ENCODE data around the gene KCNH8.

The KCNH8 gene

DNA sequence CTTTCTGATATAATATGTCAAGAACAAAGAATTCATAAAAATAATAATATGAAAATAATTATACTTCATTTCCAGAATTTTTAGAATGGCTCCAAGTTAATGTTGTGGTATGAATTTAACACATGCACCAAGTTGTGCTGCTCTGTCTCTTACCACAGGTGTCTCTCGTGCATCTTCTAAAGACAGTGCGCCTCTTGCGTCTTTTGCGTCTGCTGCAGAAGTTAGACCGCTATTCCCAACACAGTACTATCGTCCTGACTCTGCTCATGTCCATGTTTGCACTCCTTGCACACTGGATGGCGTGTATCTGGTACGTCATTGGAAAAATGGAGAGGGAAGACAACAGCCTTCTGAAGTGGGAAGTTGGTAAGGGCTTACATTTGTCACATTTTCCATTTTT, 246.6 kb downstream of the KCNH8 start:
- DNase-seq: no peak

DNA sequence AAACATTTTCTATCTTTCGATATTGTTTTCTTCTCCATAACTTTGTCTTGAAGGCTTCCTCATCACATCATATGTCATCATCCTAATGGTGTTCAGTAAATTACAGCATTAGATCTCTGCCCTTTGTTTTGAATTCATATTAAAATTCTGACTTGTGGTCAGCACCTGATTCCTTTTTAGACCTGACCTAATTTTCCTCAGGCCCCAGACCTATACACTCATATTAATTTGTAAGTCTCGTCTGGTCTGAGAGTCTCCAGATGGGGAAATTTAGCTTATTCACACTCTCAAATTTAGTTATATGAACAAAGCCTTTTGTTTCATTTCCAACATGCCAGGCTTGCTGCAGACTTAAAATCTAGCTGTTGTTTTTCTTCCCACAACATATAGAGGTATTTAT, 248.4 kb downstream of the KCNH8 start:
- no peak for DNase-seq

DNA sequence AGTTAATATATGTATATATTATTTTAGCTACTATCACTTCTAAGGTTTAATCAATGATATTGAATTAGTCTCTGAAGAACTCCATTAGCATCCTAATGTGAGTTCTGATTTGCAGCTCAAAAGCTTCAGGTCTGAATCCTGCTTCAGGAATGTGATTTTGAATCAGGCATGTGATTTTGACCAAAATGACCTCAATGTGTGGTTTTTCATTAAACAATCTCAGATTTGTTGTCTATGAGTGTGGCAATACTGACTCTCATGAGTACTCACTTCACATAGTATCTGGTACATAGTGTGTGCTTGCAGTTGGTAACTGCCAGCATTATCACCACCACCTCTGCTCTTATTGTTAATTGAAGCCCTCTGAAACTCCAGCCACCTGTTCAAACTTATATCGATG, 251.0 kb downstream of the KCNH8 start:
- no peak for DNase-seq

DNA sequence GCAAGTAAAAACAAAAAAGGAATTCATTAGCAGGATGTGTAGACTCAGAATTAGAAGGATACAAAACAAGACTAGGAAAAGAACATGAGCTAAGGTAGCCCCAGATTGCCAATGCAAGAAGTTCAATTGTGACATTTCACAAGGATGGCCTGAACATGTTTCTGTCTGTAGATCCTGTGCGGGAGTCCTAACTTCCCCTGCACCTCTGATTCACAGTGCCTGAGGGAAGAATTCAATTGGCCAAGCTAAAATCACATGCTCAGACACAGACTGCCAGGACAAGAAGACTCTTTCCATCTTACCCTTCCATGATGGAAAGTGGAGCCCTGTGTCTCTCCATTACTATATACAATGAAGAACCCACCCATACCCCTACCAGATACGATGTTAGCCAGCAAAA, 251.5 kb downstream of the KCNH8 start:
- DNase-seq: no peak

DNA sequence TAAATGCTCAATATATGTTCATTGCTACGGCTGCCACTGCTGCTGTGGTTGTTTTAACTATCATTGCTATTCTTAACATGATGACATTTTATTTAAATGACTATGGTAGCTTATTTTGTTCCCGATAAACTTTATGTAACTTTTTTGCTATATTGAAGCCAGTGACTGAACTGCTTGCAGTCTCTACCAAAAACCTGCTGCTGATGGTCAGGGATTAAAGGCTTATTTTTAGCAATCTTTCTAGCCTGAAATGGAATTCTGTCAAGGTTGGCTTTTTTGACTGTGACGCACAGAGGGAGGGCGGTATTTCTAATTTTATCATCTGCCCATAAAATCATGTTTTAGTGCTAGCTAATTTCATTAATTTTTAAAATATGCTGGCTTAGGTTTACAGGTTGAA, 271.8 kb downstream of the KCNH8 start:
- no peak for DNase-seq

DNA sequence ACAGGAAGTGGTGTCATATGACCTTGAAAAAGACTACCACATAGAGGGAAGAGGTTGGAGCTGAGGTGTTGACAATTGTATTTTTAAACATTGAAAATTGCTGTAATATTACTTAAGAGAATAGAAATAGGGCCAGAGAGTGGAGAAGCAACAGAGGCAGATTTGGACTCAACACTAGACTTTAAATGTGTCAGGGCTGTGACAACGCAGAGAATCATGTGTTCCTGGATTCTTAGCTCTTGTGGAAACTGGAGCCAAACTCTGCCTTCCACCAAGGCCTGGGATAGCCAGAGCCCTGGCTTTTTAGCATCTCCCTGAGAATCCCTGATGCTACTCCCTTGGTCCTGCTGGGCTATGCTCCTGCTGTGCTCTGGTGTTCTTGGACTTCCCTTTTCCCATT, 277.5 kb downstream of the KCNH8 start:
- DNase-seq: no peak

DNA sequence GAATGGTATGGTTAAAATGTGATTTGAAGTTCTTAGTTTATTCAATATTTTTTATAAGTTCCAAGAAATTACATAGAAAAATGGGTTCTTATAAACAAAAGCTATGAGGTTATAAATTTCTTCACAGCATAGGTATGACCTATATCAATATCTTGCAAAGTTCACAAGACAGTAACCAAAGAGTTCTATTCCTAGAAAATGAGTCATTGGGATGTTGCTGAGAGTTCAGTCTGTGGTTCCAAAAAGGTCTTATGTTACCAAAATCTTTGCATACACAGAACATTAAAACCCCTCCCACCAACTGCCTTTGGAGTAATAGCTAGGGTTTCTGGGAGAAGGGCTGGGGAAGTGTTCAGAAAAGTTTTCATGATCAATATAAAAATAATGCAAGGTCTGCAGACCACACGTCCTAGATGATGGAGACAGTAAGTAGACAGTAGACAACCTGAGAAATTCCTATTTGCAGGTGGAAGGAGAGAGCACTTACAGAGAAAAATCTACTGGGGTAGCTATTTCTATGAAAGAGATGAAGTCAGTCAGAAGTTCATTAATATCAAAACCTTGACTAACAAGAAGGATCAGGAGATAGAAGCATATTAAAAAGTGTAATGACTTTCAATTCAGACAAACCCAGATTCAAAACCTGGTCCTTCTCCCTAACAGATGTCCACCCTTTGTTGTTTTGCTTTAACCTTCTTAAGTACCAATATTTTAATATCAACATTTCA, 279.3 kb downstream of the KCNH8 start:
- no peak for DNase-seq

DNA sequence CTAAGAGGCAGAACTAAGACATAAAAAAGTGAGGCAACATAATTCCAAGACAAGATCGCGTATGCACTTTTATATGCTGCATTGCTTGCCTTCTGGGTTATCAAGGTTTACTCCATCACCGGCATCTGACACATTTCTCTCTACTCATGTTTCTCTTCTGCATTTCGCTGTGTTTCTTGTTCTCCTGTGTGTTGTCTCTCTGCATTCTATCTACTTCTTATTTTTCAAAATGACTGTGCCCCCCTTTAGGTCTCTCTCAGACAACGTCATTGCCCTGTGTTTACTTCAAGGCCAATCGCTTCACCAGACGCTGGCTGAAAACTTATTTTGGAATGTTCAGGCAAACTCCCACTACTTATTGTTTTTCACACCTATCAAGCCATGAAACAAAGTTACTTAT, 280.4 kb downstream of the KCNH8 start:
- no peak for DNase-seq

DNA sequence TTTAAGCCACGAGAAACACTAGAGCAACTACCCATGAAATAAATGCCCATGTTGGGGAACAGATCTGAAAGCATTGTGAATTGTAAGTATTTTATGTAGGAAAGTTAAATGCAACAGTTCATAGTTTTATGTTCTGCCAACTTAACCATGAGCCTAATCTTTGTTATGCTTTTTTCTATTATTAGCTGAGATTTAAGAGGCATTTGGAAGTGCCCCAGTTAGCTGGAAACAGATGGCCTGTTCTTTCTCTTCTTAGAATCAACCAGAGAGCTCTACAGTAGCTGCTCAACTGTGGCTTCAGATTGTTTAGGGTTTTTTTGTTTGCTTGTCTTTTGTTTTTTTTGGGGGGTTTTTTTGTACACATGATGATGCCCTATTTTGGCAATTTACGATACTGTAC, 284.4 kb downstream of the KCNH8 start:
- no peak for DNase-seq

DNA sequence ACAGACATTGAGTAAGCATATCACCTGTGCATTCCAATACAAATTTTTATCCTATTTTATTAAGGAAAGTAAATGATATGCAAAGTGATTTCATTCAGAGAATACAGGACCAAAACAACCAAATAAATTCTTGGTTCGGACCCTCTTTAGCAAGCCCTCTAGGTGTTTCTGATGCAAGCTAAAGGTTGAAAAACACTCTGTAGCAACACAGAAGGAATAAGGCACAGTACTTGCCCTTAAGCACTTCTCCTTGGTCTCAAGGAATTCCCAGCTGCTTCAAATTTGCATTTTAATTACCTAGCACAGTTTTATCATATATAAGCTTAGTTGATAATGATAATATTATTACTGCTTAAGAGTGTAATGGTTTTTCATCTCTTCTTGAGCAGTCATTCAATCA, 288.4 kb downstream of the KCNH8 start:
- no peak for DNase-seq

DNA sequence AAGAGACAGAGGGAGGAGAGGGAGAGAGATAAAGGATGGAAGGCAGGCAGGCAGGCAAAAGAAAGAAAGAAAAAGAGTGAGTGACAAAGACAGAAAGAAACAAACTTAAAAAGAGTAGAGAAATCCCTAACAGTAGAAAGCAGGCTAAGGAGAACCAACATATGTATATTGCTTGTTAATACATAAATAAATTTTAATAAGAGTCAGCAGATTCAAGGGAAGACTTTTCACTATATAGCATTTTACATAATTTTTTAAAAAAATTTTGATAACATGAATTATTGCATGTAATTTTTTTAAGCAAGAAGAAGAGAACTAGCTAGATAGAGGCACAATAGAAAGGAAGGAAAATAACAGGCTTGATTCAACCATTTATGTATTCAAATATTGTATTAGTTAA, 291.6 kb downstream of the KCNH8 start:
- DNase-seq: no peak

DNA sequence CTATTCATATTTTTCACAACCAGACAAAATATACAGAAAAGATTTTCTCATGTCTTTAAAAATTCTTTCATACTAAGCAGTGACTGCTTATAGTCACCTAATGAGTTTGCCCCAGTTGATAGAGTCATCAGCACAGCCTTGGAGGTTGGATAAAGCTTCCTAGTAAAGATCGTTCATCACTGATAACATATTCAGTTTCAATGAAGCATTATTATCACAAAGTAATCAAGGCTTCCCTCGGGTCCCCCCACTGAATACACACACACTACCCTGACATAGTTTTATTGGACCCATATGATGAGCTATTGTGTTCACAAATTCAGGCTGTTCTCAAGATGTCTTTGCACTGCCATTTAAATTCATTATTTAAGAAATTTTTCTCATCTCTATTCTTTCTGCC, 297.8 kb downstream of the KCNH8 start:
- DNase-seq: no peak

DNA sequence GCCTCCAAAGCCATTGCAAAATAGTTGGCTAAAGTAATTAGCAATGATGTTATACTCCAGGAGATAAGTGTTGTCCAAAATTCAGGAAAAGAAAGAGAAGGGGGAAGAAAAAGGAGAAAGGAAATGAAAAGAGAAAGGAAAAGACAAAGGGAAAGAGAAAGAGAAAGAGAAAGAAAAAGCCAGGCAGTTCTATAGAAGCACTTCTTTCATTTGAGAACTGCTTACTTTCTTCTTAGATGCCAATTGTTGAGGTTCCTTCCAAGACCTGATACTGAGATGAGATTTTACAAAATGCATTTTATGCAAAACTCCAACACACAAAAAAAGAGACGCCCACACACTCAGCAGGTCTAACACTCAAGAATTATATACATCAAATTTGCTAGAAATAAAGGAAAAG, 298.4 kb downstream of the KCNH8 start:
- no peak for DNase-seq

DNA sequence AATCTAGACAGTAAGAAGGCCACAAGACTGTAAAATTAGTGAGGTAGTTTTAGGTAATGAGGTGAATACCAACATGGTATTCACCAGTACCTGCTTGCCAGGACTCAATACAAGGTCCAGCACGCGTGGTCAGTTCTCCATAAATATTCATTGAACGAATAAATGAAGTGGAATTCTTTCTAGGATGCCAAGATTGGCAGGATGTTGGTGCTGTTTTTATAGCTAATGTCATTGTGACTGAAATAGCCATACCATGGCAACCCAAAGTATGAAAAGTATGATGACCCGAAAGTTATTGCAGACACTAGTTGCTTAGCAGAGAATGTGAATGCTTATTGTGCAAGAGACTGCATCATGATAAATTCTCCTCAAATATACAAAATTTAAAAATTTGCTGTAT, 307.2 kb downstream of the KCNH8 start:
- DNase-seq: no peak

DNA sequence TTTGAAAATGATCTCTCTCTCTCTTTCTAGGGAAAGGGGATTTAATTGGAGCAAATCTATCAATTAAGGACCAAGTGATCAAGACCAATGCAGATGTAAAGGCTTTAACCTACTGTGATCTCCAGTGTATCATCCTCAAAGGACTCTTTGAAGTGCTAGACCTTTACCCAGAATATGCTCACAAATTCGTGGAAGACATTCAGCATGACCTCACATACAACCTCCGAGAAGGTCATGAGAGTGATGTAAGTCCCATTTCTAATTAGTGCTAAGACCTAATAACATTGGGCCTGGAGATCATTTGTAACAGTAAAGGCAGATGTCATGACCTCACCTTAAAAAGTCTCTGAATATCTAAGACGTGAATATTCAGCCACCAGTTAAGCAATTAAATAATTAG, 308.4 kb downstream of the KCNH8 start:
- no peak for DNase-seq

DNA sequence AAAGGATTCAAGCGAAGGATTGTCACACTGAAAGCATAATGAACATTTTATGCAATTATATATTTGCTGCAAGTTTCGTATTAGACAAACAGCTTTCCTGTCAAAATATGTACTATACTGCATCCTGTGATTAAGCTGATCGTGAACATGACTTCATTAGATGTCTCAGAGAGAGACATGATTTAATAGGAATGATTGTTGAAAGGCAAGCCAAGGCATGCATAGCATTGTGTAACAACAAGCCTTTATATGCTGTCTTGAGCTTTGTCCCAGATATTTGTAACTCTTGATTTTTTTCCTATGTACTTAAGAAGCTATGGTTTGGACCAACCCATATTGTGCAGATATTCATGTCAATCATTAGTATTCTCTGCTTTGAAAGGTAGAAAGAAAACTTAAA, 309.1 kb downstream of the KCNH8 start:
- DNase-seq: no peak

DNA sequence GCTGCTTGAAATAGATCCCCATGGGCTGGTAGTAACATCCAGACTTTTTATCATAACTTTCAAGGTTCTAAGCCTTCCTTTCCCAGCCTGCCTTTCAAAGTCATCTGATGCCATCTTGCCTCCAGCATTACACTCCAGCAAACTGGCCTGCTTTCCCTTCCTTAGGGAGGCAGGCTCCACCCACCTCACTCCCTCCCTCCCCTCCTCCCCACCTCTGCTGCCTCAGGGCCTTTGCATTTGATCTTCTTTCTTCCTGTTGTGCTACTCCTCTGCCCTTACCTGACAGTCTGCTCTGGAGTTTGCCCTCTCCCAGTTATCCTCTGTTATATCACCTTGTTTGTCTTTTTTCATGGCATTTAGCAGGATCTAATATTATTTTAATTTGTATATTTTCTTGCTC, 319.5 kb downstream of the KCNH8 start:
- no peak for DNase-seq

DNA sequence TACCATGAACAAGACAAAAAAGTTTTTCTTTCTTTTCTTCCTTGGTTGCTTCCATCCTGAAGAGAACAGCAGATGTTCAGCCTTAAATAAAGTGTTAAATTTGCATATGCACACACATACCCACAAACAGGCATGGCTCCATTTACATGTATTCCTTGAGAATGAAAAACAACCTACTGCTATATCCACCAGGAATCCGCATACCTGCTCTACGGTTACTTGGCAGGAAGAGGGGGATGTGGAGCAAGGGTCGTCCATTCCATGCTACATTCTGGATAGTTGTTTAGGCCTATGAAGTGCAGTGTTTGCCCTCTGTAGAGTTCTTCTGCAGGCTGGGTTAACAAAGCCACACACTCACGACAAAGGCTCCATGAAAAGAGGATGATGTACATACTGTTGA, 322.8 kb downstream of the KCNH8 start:
- no peak for DNase-seq

DNA sequence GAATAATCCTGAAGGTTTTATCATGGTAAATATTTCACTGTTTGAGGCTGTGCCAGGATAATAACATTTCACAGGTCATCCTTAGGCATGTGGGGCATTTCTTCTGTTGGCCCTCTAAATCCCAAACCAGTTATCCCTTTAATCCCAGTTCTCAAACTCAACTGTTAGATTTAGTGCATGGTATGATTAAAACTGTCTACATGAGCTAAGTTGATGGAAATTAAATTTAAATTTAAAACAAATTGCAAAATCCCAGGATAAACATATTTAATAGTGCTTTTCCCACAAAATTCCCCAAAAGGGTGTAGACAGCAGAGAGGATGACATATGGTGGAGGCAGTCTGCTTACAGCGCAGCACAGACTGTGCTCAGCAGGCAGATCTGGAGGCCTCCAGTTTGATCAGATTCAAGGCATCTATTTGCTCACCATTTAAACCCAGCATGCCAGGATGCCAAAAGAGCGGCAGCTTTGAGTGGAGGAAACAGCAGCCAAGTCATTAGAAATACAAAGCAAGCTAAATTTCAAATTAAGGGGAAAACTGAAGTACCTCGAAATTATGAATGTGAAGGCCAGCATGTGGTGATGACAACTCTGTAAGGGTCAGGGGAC, 325.8 kb downstream of the KCNH8 start:
- no peak for DNase-seq

DNA sequence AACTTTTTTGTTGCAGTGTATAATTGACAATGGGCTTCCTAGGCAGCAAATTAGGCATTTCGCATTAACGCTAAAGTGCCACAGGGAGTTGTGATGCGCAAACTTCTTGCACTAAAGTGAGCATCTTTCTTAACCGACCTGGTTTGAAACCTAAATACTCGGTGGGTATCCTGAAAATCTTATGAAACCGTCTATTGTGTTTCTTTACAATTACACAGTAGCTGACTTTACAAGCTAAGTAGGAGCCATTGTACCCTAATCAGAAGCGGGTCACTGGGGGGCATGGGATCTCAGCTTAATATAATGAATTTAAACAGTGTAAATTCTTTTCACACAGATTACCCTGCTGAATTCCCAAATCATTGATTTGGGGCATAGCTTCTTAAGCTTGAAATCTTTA, 328.0 kb downstream of the KCNH8 start:
- no peak for DNase-seq

DNA sequence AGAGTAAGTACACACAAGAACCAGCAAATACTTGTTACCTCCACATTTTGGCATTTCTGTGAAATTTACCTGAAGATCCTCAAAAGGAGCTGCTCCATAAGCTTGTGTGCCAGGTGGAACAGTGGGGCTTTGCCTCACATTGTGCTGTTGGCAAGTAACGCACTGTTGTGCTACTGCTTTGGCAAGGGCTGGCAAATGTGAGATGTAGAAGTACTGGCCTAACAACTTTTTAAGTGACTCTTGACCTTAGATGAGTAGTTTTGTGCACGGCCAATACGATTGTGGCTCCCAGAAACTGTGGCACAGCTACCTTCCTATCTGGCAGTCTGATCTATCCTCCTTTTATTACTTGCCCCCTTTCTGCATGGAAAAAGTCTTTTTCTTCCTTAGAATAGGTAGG, 337.0 kb downstream of the KCNH8 start:
- DNase-seq: no peak

DNA sequence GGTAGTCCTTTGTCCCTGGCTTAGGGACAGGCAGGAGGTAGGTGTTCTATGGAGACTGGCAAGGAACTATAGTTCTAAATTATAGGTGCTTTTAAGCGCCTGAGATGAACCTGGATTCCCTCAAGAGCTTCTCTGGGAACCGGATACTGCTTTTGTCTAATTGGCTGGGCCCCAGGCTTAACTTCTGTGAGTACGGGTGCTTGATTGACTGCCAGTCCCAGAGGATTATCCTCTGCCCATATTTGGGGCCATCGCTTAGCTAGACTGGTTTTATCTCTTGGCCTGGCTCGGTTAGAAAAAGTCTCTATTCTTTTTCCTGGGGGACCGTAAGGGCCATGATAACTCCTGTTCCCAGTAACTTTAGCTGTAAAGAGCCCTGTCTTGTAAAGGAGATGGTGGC, 339.1 kb downstream of the KCNH8 start:
- no peak for DNase-seq

DNA sequence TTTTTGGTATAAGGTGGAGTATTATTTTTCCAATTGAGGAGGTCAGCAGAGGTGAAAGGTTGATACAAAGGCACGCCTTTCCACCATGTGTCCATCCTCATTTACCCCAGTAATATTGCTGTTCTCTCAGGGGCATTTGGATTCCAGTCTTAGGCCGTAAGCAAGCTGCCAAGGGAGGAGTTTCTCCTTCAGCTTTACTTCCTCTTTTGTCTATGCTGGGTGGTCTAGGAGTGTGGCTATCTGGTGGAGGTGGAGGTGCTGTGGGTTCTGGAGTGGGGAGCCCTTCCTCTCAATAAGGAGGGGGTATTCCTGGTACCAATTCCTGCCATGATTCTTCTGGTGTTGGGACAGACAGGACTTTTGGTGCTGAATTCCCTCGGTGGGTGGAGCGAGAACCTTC, 340.6 kb downstream of the KCNH8 start:
- no peak for DNase-seq

DNA sequence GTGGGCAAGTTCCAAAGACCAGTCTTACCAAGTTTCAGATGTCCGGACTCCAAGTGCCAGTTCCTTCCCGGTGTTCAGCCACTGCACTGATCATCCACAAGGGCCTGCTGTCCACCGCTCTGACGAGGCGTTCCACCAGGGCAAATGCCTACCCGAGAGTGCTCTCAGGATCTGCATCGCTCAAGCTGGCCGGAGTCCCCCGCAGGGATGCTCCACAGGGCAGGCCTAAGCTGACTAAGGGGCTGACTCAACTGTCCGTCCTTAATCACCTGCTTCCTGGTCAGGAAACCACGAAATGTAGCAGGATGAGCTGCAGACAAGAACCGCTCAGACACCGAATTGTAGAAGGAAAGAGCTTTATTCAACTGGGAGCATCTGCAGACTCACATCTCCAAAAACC, 341.6 kb downstream of the KCNH8 start:
- no peak for DNase-seq

DNA sequence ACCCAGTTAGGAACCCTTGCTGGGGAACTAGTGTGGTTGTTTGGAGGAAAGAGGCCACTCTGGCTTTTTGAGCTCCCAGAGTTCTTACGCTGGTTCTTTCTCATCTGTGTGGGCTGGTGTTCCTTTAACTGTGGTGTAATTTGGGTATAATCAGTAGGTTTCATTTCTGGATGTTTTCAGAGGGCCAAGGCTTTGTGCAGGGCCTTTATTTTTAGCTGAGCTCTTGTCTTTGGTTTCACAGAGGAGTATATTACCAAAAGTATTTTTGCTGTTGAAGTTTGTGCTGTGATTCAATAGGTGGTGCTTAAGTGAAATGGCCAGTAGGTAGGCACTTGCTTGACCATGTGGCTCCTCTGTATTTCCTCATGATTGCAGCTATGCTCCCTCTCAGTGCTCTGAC, 357.9 kb downstream of the KCNH8 start:
- no peak for DNase-seq
